Pancreas (tissue), 10 donors: Measurements from ENCODE around the gene RNU7-1. TPM values are rescaled to one million over a fixed set of nuclear protein-coding genes. Genes with fewer than 3 reads are reported as not detected.

Experiments
- ATAC-seq, 4 donors: fragments of 200-7000 bp; cut with Tn5 transposase; one replicate each; pipeline versions ENCODE4 v1.8.0 to v1.9.1; 2020; ENCODE audit warnings: mild to moderate bottlenecking in 4 of 4, moderate library complexity in 4 of 4
- DNase-seq, 6 donors: peaks; one replicate each; pipeline ENCODE4 v3.0.0-alpha.2; 2020
- FAIRE-seq: peaks from 2 replicates; lab custom pipeline; 2012; peaks lifted over from hg19 to GRCh38; lab: Jason Lieb, UNC
- H3K27ac ChIP-seq, 4 donors: fragments of 200-600 bp; sonication (generic); 1 replicate in 3 of 4; 2 replicates in 1 of 4; pipeline versions ENCODE4 v1.5.0 to v1.8.0; 2020
- H3K27me3 ChIP-seq, 4 donors: fragments of 200-600 bp; one replicate each; pipeline ENCODE4 v1.8.0; 2021
- H3K36me3 ChIP-seq, 3 donors: fragments of 200-600 bp; sonication (generic) in 1 of 3; one replicate each; pipeline versions ENCODE4 v1.5.0 to v1.8.0; 2020 to 2021
- H3K4me1 ChIP-seq, 3 donors: fragments of 200-600 bp; one replicate each; pipeline ENCODE4 v1.8.0; 2021
- H3K4me3 ChIP-seq, 4 donors: fragments of 200-600 bp; sonication (generic) in 2 of 4; one replicate each; pipeline versions ENCODE4 v1.5.0 to v1.8.0; 2020 to 2021
- H3K9me3 ChIP-seq, 4 donors: fragments of 200-600 bp; one replicate each; pipeline ENCODE4 v1.8.0; 2021
- CTCF ChIP-seq, 4 donors: fragments of 200-600 bp; sonication (generic) in 3 of 4; IDR thresholded peaks; one replicate each; pipeline versions ENCODE4 v1.5.0 to v1.8.0; 2021; ENCODE audit warnings: antibody characterized with exemption in 4 of 4
- WGBS, 2 donors: extraction: QIAGEN DNeasy Blood & Tissue Kit; methylation state at CpG; one replicate each; pipeline ENCODE4 v1.1.7; 2013; 5-methylcytosine and 5-hydroxymethylcytosine counted together
- intact Hi-C, 3 donors: fragments of 100-400 bp; cut with DNase I; formaldehyde crosslinking; loops; one replicate each; pipeline versions ENCODE4 v1.11.1 to v1.14.2; 2022
- polyA plus RNA-seq, 2 donors: library from polyadenylated mRNA; stranded (reverse); fragments of 200-250 nt; gene quantifications; one replicate each; pipeline ENCODE4 v1.2.3, GENCODE V29; 2013
- total RNA-seq, 6 donors: library from RNA; stranded (reverse); fragmentation: NEBNext Ultra II Directional in 4 of 6; extraction: Animal tissue kit (Norgen Biotek cat#: 25700) in 4 of 6; gene quantifications; one replicate each; pipeline versions ENCODE4 v1.2.1 to v1.2.4, GENCODE V29; 2021 to 2023
- donor health status: healthy with polysubstance abuse.
- donor health status: DM: no; HTN: no; CAD: no; lungs with moderate emphysema.
- donor health status: DM: no; HTN: no; CAD: no.
- donor health status: control.
- donor health status: control.
- donor health status: Bipolar disorder and iron deficiency.
- donor health status: DM: yes; HTN: yes; CAD: no.
- donor health status: DM: no; HTN: no; CAD: no.
- donor health status: DM: no; HTN: no; CAD: no.
- donor health status: DM: yes; HTN: yes; CAD: no.

Gene RNU7-1
- total and polyA plus RNA-seq, 8 donors = not detected

- H3K36me3 ChIP-seq = peaks cover 0 to 8% (median 0%) of the 10 kb centered on the region in 3 donors
- peak overlapping the region in 2 of 4 donors; percentile 0 to 23 for H3K27ac ChIP-seq
- H3K9me3 ChIP-seq = no peaks in the 10 kb centered on the region
- peaks cover 13 to 29% (median 19%) of the 10 kb centered on the region in 3 donors for H3K4me1 ChIP-seq
- peak in 2 of 6 donors; percentile 38 to 46 for DNase-seq
- no peak overlapping the region for H3K4me3 ChIP-seq
- intact Hi-C loops = no loop called here
- FAIRE-seq = no peak
- TF ChIP-seq CTCF (IDR thresholded peaks at IDR 0.05) = no peak
- ATAC-seq = no peak
- WGBS, 2 donors = 52 to 57% methylated on average over 7 to 8 of the region's 8 CpGs
- H3K27me3 ChIP-seq = no peaks in the 10 kb centered on the region
Observed at GRCh38 chr12:6934110-6934509, 9.5 kb upstream of the RNU7-1 start.

GRCh38 chr12:6935371-6936193 is 8.0 kb upstream of the RNU7-1 start:
- Histone ChIP-seq H3K4me3 (no peak overlapping the region), H3K4me1 (peaks cover 4 to 19% (median 10%) of the 10 kb centered on the region in 3 donors), H3K36me3 (peaks cover 0 to 8% (median 0%) of the 10 kb centered on the region in 3 donors), H3K27me3 (no peaks in the 10 kb centered on the region), H3K27ac (no peak overlapping the region), H3K9me3 (no peaks in the 10 kb centered on the region)
- DNase-seq (peak in 2 of 6 donors; percentile 52 to 75), FAIRE-seq (no peak), ATAC-seq (no peak)
- WGBS, 2 donors = 76 to 83% methylated on average over 13 to 14 of the region's 14 CpGs
- intact Hi-C loops = no loop called here
- no peak for TF ChIP-seq CTCF (IDR thresholded peaks at IDR 0.05)

- WGBS, 2 donors = 89 to 100% methylated on average over 3 of the region's 3 CpGs
- ATAC-seq = no peak
- no peak overlapping the region for H3K27ac ChIP-seq
- intact Hi-C loops = no loop called here
- H3K36me3 ChIP-seq = peaks cover 0 to 9% (median 0%) of the 10 kb centered on the region in 3 donors
- TF ChIP-seq CTCF (IDR thresholded peaks at IDR 0.05) = no peak
- FAIRE-seq = no peak
- H3K27me3 ChIP-seq = no peaks in the 10 kb centered on the region
- peaks cover 4 to 15% (median 6%) of the 10 kb centered on the region in 3 donors for H3K4me1 ChIP-seq
- H3K9me3 ChIP-seq = no peaks in the 10 kb centered on the region
- H3K4me3 ChIP-seq = no peak overlapping the region
- DNase-seq = no peak
Observed at GRCh38 chr12:6936194-6936635, 7.4 kb upstream of the RNU7-1 start.

DNA sequence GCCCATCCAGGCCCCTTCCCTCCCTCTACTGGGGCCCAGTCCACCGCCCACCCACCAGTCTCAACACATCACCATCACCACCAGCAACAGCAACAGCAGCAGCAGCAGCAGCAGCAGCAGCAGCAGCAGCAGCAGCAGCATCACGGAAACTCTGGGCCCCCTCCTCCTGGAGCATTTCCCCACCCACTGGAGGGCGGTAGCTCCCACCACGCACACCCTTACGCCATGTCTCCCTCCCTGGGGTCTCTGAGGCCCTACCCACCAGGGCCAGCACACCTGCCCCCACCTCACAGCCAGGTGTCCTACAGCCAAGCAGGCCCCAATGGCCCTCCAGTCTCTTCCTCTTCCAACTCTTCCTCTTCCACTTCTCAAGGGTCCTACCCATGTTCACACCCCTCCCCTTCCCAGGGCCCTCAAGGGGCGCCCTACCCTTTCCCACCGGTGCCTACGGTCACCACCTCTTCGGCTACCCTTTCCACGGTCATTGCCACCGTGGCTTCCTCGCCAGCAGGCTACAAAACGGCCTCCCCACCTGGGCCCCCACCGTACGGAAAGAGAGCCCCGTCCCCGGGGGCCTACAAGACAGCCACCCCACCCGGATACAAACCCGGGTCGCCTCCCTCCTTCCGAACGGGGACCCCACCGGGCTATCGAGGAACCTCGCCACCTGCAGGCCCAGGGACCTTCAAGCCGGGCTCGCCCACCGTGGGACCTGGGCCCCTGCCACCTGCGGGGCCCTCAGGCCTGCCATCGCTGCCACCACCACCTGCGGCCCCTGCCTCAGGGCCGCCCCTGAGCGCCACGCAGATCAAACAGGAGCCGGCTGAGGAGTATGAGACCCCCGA is 6.8 kb upstream of the RNU7-1 start:
- intact Hi-C loops = no loop called here
- H3K36me3 ChIP-seq = peaks cover 0 to 12% (median 0%) of the 10 kb centered on the region in 3 donors
- H3K4me3 ChIP-seq = peak overlapping the region; percentile 43 to 65 (median 55)
- H3K27me3 ChIP-seq = no peaks in the 10 kb centered on the region
- peak overlapping the region; percentile 91 to 93 (median 92) for H3K27ac ChIP-seq
- TF ChIP-seq CTCF (IDR thresholded peaks at IDR 0.05) = no peak
- FAIRE-seq = no peak
- H3K9me3 ChIP-seq = no peaks in the 10 kb centered on the region
- DNase-seq = peak in 4 of 6 donors; percentile 58 to 89 (median 76)
- ATAC-seq = peak; percentile 13 to 29 (median 20)
- peaks cover 4 to 11% (median 5%) of the 10 kb centered on the region in 3 donors for H3K4me1 ChIP-seq
- WGBS, 2 donors = 22% methylated on average over 34 to 36 of the region's 36 CpGs
